SK-N-SH treated with all-trans-retinoic acid at 6 μM for 48 hours (cell line): Measurements from ENCODE around the gene ATP2B3.

Experiments
- ATAC-seq: fragments of 200-7000 bp; cut with Tn5 transposase; 3 replicates; pipeline ENCODE4 v1.9.1; 2020; ENCODE audit warnings: mild to moderate bottlenecking, moderate library complexity
- ARNTL ChIP-seq: fragments of 450-650 bp; formaldehyde crosslinking; IDR thresholded peaks from 2 replicates; pipeline ENCODE4 v1.5.0; 2020; ENCODE audit warnings: low read depth, mild to moderate bottlenecking, moderate library complexity, borderline replicate concordance
- BACH2 ChIP-seq: fragments of 250-450 bp; sonication (Bioruptor Pico); IDR thresholded peaks from 2 replicates; pipeline ENCODE4 v1.9.0; 2021; ENCODE audit warnings: mild to moderate bottlenecking, borderline replicate concordance
- CSDC2 ChIP-seq: fragments of 250-450 bp; sonication (Bioruptor Pico); IDR thresholded peaks from 2 replicates; pipeline ENCODE4 v1.5.0; 2020; ENCODE audit warnings: mild to moderate bottlenecking, moderate library complexity
- GLIS3 ChIP-seq: fragments of 250-450 bp; sonication (Bioruptor Pico); IDR thresholded peaks from 2 replicates; pipeline ENCODE4 v1.5.0; 2020; ENCODE audit warnings: mild to moderate bottlenecking, moderate library complexity
- ISL1 ChIP-seq: fragments of 250-450 bp; sonication (Bioruptor Pico); IDR thresholded peaks from 2 replicates; pipeline ENCODE4 v2.1.2; 2022; ENCODE audit warnings: mild to moderate bottlenecking, moderate library complexity
- OSR1 ChIP-seq: fragments of 250-450 bp; sonication (Bioruptor Pico); IDR thresholded peaks from 2 replicates; pipeline ENCODE4 v1.8.0; 2022; ENCODE audit warnings: moderate library complexity, mild to moderate bottlenecking, inconsistent platforms
- RARB ChIP-seq: fragments of 250-450 bp; sonication (Bioruptor Pico); IDR thresholded peaks from 2 replicates; pipeline ENCODE4 v1.8.0; 2021; ENCODE audit warnings: mild to moderate bottlenecking, moderate library complexity
- SNAI2 ChIP-seq: fragments of 250-450 bp; sonication (Bioruptor Pico); IDR thresholded peaks from 2 replicates; pipeline ENCODE4 v1.5.0; 2020; ENCODE audit warnings: mild to moderate bottlenecking, moderate library complexity
- TCF4 ChIP-seq: fragments of 250-450 bp; sonication (Bioruptor Pico); IDR thresholded peaks from 2 replicates; pipeline ENCODE4 v1.8.0; 2021; ENCODE audit warnings: mild to moderate bottlenecking, moderate library complexity, borderline replicate concordance
- ZC3H10 ChIP-seq: fragments of 250-450 bp; sonication (Bioruptor Pico); IDR thresholded peaks from 2 replicates; pipeline ENCODE4 v1.5.1; 2021; ENCODE audit warnings: mild to moderate bottlenecking, moderate library complexity
- ZFP3 ChIP-seq: fragments of 250-450 bp; sonication (Bioruptor Pico); IDR thresholded peaks from 2 replicates; pipeline ENCODE4 v1.5.0; 2020; ENCODE audit warnings: mild to moderate bottlenecking, moderate library complexity
- ZNF70 ChIP-seq: fragments of 450-650 bp; formaldehyde crosslinking; IDR thresholded peaks from 2 replicates; pipeline ENCODE4 v1.5.0; 2020; ENCODE audit warnings: mild to moderate bottlenecking, moderate library complexity
- ZNF8 ChIP-seq: fragments of 450-650 bp; formaldehyde crosslinking; IDR thresholded peaks from 2 replicates; pipeline ENCODE4 v1.5.0; 2020; ENCODE audit warnings: mild to moderate bottlenecking, moderate library complexity
- TF ChIP-seq, protein P1 (sequence below): fragments of 250-450 bp; sonication (Bioruptor Pico); IDR thresholded peaks from 2 replicates; pipeline ENCODE4 v1.8.0; 2020; ENCODE audit warnings: mild to moderate bottlenecking, moderate library complexity, borderline replicate concordance
- TF ChIP-seq, protein P2 (sequence below): fragments of 250-450 bp; sonication (Bioruptor Pico); IDR thresholded peaks from 2 replicates; pipeline ENCODE4 v1.5.0; 2020; ENCODE audit warnings: mild to moderate bottlenecking, moderate library complexity
- TF ChIP-seq, protein P3 (sequence below): fragments of 250-450 bp; sonication (Bioruptor Pico); IDR thresholded peaks from 2 replicates; pipeline ENCODE4 v1.5.1; 2021; ENCODE audit warnings: mild to moderate bottlenecking, moderate library complexity

ATP2B3 gene

DNA sequence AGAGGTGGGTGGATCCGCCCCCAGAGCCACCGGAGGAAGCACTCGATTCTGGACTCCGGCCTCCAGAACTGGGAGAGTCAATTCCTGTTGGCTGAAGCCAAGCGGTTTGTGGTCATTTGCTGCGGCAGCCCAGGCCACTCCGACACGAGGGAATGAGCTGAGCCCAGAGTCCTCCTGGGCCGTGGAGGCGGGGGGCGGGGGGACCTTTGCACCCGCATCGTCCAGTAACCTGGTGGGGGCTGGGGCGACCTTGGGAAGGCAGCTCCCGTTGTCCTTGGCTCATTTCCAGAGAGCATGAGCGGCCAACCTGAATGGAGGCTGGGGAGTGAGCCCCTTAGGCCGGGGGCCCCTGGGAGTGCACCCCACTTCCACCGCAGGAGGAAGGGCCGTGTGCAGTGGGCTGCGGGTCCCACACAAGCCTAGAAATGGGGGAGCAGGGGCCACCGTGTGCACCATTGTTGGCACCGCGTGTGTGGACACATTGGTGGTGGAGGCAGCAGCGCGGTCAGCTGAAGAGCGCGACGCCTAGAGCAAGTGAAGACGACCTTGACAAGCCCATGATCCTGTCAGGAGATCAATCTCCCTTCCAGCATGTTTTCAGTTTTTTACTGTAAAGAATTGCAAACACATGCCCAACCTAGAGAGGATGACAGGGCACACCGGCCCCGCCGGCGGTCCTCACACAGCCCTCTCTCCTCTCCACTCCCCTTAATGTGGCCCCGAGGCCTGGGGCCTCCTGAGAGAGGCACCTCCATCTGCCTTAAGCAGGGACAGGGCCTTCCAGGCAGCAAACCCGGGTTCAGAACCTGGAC lies 109.6 kb downstream of the ATP2B3 start:
- TF ChIP-seq, protein P1, sequence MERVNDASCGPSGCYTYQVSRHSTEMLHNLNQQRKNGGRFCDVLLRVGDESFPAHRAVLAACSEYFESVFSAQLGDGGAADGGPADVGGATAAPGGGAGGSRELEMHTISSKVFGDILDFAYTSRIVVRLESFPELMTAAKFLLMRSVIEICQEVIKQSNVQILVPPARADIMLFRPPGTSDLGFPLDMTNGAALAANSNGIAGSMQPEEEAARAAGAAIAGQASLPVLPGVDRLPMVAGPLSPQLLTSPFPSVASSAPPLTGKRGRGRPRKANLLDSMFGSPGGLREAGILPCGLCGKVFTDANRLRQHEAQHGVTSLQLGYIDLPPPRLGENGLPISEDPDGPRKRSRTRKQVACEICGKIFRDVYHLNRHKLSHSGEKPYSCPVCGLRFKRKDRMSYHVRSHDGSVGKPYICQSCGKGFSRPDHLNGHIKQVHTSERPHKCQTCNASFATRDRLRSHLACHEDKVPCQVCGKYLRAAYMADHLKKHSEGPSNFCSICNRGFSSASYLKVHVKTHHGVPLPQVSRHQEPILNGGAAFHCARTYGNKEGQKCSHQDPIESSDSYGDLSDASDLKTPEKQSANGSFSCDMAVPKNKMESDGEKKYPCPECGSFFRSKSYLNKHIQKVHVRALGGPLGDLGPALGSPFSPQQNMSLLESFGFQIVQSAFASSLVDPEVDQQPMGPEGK (CRISPR knock-in tag), result no peak
- TF ChIP-seq OSR1 (CRISPR knock-in tag), result no peak
- TF ChIP-seq, protein P2, sequence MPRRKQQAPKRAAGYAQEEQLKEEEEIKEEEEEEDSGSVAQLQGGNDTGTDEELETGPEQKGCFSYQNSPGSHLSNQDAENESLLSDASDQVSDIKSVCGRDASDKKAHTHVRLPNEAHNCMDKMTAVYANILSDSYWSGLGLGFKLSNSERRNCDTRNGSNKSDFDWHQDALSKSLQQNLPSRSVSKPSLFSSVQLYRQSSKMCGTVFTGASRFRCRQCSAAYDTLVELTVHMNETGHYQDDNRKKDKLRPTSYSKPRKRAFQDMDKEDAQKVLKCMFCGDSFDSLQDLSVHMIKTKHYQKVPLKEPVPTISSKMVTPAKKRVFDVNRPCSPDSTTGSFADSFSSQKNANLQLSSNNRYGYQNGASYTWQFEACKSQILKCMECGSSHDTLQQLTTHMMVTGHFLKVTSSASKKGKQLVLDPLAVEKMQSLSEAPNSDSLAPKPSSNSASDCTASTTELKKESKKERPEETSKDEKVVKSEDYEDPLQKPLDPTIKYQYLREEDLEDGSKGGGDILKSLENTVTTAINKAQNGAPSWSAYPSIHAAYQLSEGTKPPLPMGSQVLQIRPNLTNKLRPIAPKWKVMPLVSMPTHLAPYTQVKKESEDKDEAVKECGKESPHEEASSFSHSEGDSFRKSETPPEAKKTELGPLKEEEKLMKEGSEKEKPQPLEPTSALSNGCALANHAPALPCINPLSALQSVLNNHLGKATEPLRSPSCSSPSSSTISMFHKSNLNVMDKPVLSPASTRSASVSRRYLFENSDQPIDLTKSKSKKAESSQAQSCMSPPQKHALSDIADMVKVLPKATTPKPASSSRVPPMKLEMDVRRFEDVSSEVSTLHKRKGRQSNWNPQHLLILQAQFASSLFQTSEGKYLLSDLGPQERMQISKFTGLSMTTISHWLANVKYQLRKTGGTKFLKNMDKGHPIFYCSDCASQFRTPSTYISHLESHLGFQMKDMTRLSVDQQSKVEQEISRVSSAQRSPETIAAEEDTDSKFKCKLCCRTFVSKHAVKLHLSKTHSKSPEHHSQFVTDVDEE (CRISPR knock-in tag), result no peak
- ATAC-seq, result no peak; the same call in 2 of the 3 replicates

DNA sequence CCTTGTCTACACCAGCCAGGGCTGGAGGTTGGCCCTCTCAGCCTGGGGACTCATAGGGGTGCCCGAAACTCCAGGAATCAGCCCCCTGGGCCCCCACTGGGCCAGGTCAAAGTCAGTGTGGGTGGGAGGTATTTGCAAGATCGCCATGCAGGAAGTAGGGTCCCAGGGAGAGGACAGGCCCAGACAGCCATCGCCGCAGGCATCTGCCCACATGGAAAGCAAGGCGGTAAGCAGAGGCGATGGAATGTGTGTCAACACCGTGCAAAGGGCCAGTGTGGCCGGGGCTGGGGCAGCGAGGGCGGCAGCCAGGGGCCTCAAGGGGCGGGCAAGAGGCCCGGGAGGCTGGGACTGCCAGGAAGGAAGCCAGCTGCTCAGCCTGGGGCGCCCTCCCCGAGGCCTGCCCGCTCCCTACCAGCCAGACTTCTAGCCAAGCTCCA lies 110.3 kb downstream of the ATP2B3 start:
- no peak for TF ChIP-seq BACH2 (CRISPR knock-in tag)
- no peak for TF ChIP-seq ZNF70 (CRISPR knock-in tag)

DNA sequence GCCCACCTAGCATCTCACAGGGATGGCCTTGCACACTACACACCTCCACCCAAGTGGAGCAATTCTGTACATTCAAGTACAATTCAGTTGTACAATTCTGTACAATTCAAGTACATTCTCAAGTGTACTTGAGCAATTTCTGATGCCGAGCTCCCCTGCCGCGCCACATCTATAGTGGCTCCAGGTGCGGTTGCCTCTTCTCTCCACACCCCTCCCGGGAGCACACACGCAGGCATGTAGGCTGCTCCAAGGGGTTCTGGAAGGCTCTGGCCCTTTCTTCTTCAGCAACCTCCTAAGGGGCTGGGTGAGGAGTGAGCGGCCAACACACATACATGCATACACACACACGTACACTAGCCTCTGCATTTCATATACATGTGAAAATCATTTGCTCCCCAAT lies 110.7 kb downstream of the ATP2B3 start:
- no peak for ATAC-seq
- TF ChIP-seq, protein P2 (CRISPR knock-in tag), result no peak
- no peak for TF ChIP-seq SNAI2 (CRISPR knock-in tag)
- TF ChIP-seq, protein P1 (CRISPR knock-in tag), result no peak
- no peak for TF ChIP-seq ZFP3 (CRISPR knock-in tag)
- no peak for TF ChIP-seq CSDC2 (CRISPR knock-in tag)
- TF ChIP-seq ISL1, result no peak
- TF ChIP-seq ZC3H10 (CRISPR knock-in tag), result no peak
- no peak for TF ChIP-seq OSR1 (CRISPR knock-in tag)
- no peak for TF ChIP-seq ZNF8 (CRISPR knock-in tag)
- TF ChIP-seq TCF4 (CRISPR knock-in tag), result no peak
- TF ChIP-seq RARB (CRISPR knock-in tag), result no peak

More for the DNA sequence above, 110.3 kb downstream of the ATP2B3 start:
- no peak for ATAC-seq

DNA sequence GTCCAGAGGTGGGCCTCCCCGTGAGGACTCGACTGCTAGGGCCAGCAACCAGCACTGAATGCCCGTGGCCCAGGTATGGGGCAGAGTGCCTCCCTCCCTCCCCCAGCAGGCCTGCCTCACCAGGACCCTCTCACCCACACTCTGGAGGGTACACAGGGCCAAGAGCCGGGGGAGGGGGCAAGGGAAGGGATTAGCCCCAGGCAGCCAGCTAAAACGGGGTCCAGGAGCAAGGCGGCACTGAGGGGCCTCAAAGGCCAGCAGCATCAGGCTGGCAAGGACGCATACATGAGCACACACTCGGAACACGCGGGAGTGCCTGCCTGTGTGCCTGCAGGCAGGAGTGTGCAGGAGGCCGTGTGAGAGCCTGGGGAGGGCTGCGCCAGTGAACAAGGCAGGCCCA lies 111.2 kb downstream of the ATP2B3 start:
- ATAC-seq, result no peak
- TF ChIP-seq ARNTL (no peak), ZFP3 (CRISPR knock-in tag) (no peak), GLIS3 (CRISPR knock-in tag) (no peak)

DNA sequence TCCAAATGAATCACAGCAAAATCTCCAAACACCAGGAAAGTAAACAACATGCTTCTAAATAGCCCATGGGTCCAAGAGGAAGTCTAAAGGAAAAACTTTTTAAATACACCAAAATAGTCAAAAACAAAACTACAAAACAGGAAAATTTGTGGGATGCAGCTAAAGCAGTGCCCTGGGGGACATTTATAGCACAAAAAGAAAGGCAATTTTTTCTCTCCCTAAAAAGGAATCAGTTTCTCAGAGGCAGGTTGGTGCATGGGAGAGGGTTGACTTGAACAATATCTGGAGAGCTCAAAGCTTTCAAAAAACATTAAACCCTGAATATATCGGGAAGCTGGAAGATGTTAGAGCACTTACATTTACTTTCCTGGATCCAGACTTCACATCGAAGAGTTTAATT lies 113.9 kb downstream of the ATP2B3 start:
- ATAC-seq, result no peak

More for the DNA sequence above, 113.9 kb downstream of the ATP2B3 start:
- TF ChIP-seq ISL1 (no peak), RARB (CRISPR knock-in tag) (no peak), CSDC2 (CRISPR knock-in tag) (no peak), SNAI2 (CRISPR knock-in tag) (no peak)
- TF ChIP-seq, protein P3, sequence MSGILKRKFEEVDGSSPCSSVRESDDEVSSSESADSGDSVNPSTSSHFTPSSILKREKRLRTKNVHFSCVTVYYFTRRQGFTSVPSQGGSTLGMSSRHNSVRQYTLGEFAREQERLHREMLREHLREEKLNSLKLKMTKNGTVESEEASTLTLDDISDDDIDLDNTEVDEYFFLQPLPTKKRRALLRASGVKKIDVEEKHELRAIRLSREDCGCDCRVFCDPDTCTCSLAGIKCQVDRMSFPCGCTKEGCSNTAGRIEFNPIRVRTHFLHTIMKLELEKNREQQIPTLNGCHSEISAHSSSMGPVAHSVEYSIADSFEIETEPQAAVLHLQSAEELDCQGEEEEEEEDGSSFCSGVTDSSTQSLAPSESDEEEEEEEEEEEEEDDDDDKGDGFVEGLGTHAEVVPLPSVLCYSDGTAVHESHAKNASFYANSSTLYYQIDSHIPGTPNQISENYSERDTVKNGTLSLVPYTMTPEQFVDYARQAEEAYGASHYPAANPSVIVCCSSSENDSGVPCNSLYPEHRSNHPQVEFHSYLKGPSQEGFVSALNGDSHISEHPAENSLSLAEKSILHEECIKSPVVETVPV (CRISPR knock-in tag), result no peak
